Osteocyte (in vitro differentiated cells): ENCODE data around the gene USP31. TPM values are rescaled to one million over a fixed set of nuclear protein-coding genes. Genes with fewer than 3 reads are reported as not detected.
A peak's percentile ranks its signal among the peaks of the same experiment; 100 is the strongest.

Experiments
- DNase-seq: peaks from one replicate; pipeline ENCODE4 v3.0.0; 2021; ENCODE audit warnings: mixed read lengths; ENCODE audit not compliant: unreplicated experiment; ENCODE audit errors: extremely low spot score
- H3K27ac Mint-ChIP-seq: one replicate; pipeline ENCODE4 v1.8.0; 2021; ENCODE audit warnings: mild to moderate bottlenecking, mixed read lengths; ENCODE audit not compliant: unreplicated experiment
- H3K27me3 Mint-ChIP-seq: one replicate; pipeline ENCODE4 v1.8.0; 2021; ENCODE audit warnings: mixed read lengths; ENCODE audit not compliant: unreplicated experiment
- H3K36me3 Mint-ChIP-seq: one replicate; pipeline ENCODE4 v1.8.0; 2021; ENCODE audit warnings: mixed read lengths; ENCODE audit not compliant: unreplicated experiment
- H3K4me1 Mint-ChIP-seq: one replicate; pipeline ENCODE4 v1.8.0; 2021; ENCODE audit warnings: mixed read lengths; ENCODE audit not compliant: unreplicated experiment
- H3K4me3 Mint-ChIP-seq: one replicate; pipeline ENCODE4 v1.8.0; 2021; ENCODE audit warnings: mild to moderate bottlenecking, moderate library complexity, mixed read lengths; ENCODE audit not compliant: unreplicated experiment
- H3K9me3 Mint-ChIP-seq: one replicate; pipeline ENCODE4 v1.8.0; 2021; ENCODE audit warnings: mixed read lengths; ENCODE audit not compliant: unreplicated experiment
- CTCF ChIP-seq: fragments of 200-600 bp; sonication (generic); IDR thresholded peaks from 2 replicates; pipeline ENCODE4 v1.5.0; 2021; ENCODE audit warnings: antibody characterized with exemption, mild to moderate bottlenecking, moderate library complexity
- total RNA-seq: library from RNA; stranded (reverse); gene quantifications from 2 replicates; pipeline ENCODE4 v1.2.1, GENCODE V29; 2021

The USP31 gene
- total RNA-seq, 1 donor from 2014 or later, result 7.9 TPM

DNA sequence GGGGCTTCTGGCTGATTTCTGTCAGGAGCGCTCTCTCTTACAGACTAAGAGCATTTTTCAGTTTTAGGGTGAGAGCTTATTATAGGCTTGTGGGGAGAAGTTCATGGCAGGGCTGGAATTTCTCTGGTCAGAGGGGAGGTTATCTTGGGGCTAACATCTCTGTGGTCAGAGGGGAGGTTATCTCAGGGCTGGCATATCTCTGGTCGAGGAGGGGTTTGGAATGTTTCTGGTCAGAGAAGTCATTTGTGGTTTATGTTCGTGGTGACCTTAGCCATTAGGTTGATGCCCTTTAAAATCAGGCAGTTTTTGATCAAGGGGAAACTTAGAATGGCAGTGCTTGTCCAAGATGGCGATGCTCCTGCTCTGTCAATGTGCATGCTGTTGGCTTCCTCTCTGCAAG is 10.8 kb upstream of the USP31 start:
- peak; percentile 19 for DNase-seq
- Mint-ChIP-seq H3K36me3 (no peaks in the 10 kb centered on the region), H3K27ac (no peak overlapping the region), H3K4me3 (no peak overlapping the region), H3K27me3 (peaks cover 42% of the 10 kb centered on the region), H3K9me3 (no peaks in the 10 kb centered on the region), H3K4me1 (no peaks in the 10 kb centered on the region)
- no peak for TF ChIP-seq CTCF

- peaks cover 39% of the 10 kb centered on the region for H3K27me3 Mint-ChIP-seq
- no peaks in the 10 kb centered on the region for H3K36me3 Mint-ChIP-seq
- no peaks in the 10 kb centered on the region for H3K9me3 Mint-ChIP-seq
- H3K27ac Mint-ChIP-seq, result no peak overlapping the region
- TF ChIP-seq CTCF, result no peak
- no peak overlapping the region for H3K4me3 Mint-ChIP-seq
- peak; percentile 23 for DNase-seq
- no peaks in the 10 kb centered on the region for H3K4me1 Mint-ChIP-seq
Measured at GRCh38 chr16:23158114-23158513, 8.9 kb upstream of the USP31 start.

DNA sequence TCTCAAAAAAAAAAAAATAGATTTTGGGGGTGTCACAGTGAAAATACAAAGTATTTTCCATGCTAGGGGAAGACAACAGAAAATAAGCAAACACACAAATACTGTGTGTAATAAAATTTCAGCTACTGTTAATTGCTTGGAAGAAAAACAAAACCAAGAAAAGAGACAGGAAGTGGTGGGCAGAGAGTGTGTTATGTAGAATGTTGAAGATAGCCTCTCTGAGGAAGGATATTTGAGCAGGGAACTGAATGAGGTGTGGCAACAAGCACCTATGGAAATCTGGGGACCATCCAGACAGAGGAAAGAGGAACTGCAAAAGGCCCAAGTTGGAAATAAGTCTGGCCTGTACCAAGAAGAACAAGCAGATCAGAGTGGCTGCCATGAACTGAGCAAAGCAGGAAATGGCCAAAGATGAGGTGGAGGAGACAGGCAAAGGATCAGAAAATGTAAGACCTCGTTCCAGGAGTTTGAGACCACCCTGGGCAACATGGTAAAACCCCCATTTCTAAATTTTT is 7.8 kb upstream of the USP31 start:
- TF ChIP-seq CTCF, result no peak
- DNase-seq, result peak; percentile 4
- Mint-ChIP-seq H3K4me1 (no peaks in the 10 kb centered on the region), H3K9me3 (no peaks in the 10 kb centered on the region), H3K4me3 (no peak overlapping the region), H3K27ac (no peak overlapping the region), H3K36me3 (no peaks in the 10 kb centered on the region), H3K27me3 (peaks cover 48% of the 10 kb centered on the region)

DNA sequence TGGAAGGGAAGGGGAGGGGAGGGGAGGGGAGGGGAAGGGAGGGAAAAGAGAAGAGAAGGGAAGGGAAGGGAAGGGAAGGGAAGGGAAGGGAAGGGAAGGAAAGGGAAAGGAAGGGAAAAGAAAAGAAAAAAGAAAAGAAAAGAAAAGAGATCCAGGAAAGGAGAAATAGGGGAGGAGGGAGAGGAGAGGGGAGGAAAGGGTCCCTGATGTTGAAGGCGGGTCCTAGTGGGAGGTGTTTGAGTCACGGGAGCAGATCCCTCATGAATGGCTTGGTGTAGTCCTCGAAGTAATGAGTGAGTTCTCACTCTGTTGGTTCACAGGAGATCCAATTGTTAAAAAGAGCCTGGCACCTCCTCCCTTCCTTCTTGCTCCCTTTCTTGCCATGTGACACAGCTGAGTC is 6.9 kb upstream of the USP31 start:
- TF ChIP-seq CTCF, result no peak
- peaks cover 46% of the 10 kb centered on the region for H3K27me3 Mint-ChIP-seq
- H3K9me3 Mint-ChIP-seq, result no peaks in the 10 kb centered on the region
- no peaks in the 10 kb centered on the region for H3K36me3 Mint-ChIP-seq
- no peak overlapping the region for H3K4me3 Mint-ChIP-seq
- no peaks in the 10 kb centered on the region for H3K4me1 Mint-ChIP-seq
- no peak overlapping the region for H3K27ac Mint-ChIP-seq
- no peak for DNase-seq

GRCh38 chr16:23155445-23156049 is 6.3 kb upstream of the USP31 start:
- peak; percentile 39 for TF ChIP-seq CTCF
- no peaks in the 10 kb centered on the region for H3K36me3 Mint-ChIP-seq
- no peak overlapping the region for H3K27ac Mint-ChIP-seq
- H3K27me3 Mint-ChIP-seq, result peaks cover 45% of the 10 kb centered on the region
- H3K4me3 Mint-ChIP-seq, result no peak overlapping the region
- no peaks in the 10 kb centered on the region for H3K4me1 Mint-ChIP-seq
- DNase-seq, result peak; percentile 15
- no peaks in the 10 kb centered on the region for H3K9me3 Mint-ChIP-seq
